Liver (tissue), 3 donors: ENCODE results near the gene NR3C1.

Experiments
- CTCF ChIP-seq: fragments of 150-350 bp; IDR thresholded peaks from 2 replicates; pipeline ENCODE4 v1.5.1; 2017; ENCODE audit warnings: improper control_type of control experiment, low read depth, low read length; ENCODE audit not compliant: missing input control
- FOXA2 ChIP-seq: IDR thresholded peaks from 2 replicates; pipeline ENCODE4 v1.6.1; 2016; ENCODE audit warnings: antibody characterized with exemption
- RAD21 ChIP-seq, 2 donors: IDR thresholded peaks; 2 replicates each; pipeline ENCODE4 v1.6.1; 2016; ENCODE audit warnings: antibody characterized with exemption in 2 of 2, mild to moderate bottlenecking in 2 of 2
- REST ChIP-seq: IDR thresholded peaks from 2 replicates; pipeline ENCODE4 v1.6.1; 2016; ENCODE audit warnings: antibody characterized with exemption, mild to moderate bottlenecking
- donor health status: healthy.
- donor health status: healthy.

- TF ChIP-seq CTCF (no peak), FOXA2 (no peak), REST (no peak), RAD21 (IDR thresholded peaks at IDR 0.05) (no peak)
These were observed 19.5 kb downstream of the NR3C1 start for GRCh38 chr5:143383988-143384387.
